ENCODE results near the gene KCNIP4.

- no peak for TF ChIP-seq CTCF (IDR thresholded peaks at IDR 0.05)
- no peak for TF ChIP-seq EZH2 (IDR thresholded peaks at IDR 0.05; ENCODE audit: borderline replicate concordance, insufficient read depth, low read depth, low read length, poor library complexity, severe bottlenecking)
Observed at GRCh38 chr4:21347142-21347541, 601.4 kb downstream of the KCNIP4 start.
